Left ventricle myocardium inferior (tissue), 1 donor: ENCODE data around the gene CCDC106. TPM values are rescaled to one million over a fixed set of nuclear protein-coding genes. Genes with fewer than 3 reads are reported as not detected.

Source experiments
- DNase-seq: peaks from one replicate; pipeline ENCODE4 v3.0.0-alpha.2; 2020
- H3K27ac ChIP-seq: fragments of 200-600 bp; replicated peaks from 2 replicates; pipeline ENCODE4 v1.8.0; 2021
- H3K27me3 ChIP-seq: fragments of 200-600 bp; 2 replicates; pipeline ENCODE4 v1.8.0; 2021; ENCODE audit warnings: low read depth
- H3K36me3 ChIP-seq: fragments of 200-600 bp; 2 replicates; pipeline ENCODE4 v1.8.0; 2021
- H3K4me1 ChIP-seq: fragments of 200-600 bp; 2 replicates; pipeline ENCODE4 v1.8.0; 2021
- H3K4me3 ChIP-seq: fragments of 200-600 bp; 2 replicates; pipeline ENCODE4 v1.8.0; 2021; ENCODE audit warnings: mild to moderate bottlenecking, moderate library complexity
- H3K9me3 ChIP-seq: fragments of 200-600 bp; replicated peaks from 2 replicates; pipeline ENCODE4 v1.8.0; 2021
- CTCF ChIP-seq: fragments of 200-600 bp; IDR thresholded peaks from 2 replicates; pipeline ENCODE4 v1.8.0; 2021; ENCODE audit warnings: antibody characterized with exemption, mild to moderate bottlenecking, borderline replicate concordance
- intact Hi-C: fragments of 100-400 bp; cut with micrococcal nuclease; formaldehyde crosslinking; loops from one replicate; pipeline ENCODE4 v1.11.0; 2022
- total RNA-seq: library from RNA; stranded (reverse); fragmentation: NEBNext Ultra II Directional; extraction: Animal tissue kit (Norgen Biotek cat#: 25700); gene quantifications from one replicate; pipeline ENCODE4 v1.2.1, GENCODE V29; 2021
- donor health status: DM: no; HTN: yes; CAD: no; lungs with severe emphysema.

CCDC106 gene
- total RNA-seq, 1 donor from 2014 or later = 14.6 TPM

DNA sequence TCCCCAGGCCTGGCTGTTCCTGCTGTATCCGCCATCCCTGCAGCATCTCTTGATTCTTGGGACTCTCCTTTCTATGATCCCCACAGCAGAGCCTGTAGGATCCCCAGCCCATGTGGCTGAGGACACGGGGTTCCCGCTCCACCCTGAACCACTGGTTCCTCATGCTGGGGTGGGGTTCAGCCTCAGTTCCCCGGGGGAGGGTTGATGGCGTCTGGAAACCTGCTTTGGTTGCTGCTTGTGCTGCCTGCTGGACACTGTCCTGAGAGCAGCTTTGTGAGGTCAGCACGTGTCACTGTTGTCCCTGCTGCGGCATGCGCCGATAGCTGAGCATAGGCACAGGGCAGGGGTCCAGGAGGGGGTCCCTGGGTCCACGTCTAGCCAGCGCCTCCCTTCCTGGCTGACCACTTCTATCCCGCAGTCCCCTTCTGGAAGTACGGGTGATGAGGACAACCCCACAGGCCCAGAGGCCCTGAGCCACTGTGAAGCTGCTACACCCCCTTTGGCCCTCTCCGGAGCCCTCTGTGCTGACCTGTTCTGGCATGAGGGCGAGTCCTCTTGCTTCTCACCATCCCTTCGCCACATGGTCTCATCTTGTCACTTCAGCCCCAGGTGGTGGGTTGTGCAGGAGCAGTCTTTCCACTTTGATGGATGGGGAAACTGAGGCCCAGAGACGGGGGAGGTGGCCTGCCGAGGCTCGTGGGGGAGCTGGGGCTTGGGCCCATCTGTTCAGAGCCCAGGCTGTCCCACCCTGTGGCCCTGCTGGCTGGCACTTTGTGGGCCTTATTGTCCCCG lies 32.5 kb downstream of the CCDC106 start:
- Histone ChIP-seq H3K4me3 (no peak overlapping the region), H3K27ac (no peak overlapping the region), H3K36me3 (peaks cover 79% of the 10 kb centered on the region), H3K4me1 (peaks cover 72% of the 10 kb centered on the region), H3K9me3 (no peaks in the 10 kb centered on the region), H3K27me3 (no peaks in the 10 kb centered on the region)
- intact Hi-C loops = no loop called here
- no peak for DNase-seq
- no peak for TF ChIP-seq CTCF

DNA sequence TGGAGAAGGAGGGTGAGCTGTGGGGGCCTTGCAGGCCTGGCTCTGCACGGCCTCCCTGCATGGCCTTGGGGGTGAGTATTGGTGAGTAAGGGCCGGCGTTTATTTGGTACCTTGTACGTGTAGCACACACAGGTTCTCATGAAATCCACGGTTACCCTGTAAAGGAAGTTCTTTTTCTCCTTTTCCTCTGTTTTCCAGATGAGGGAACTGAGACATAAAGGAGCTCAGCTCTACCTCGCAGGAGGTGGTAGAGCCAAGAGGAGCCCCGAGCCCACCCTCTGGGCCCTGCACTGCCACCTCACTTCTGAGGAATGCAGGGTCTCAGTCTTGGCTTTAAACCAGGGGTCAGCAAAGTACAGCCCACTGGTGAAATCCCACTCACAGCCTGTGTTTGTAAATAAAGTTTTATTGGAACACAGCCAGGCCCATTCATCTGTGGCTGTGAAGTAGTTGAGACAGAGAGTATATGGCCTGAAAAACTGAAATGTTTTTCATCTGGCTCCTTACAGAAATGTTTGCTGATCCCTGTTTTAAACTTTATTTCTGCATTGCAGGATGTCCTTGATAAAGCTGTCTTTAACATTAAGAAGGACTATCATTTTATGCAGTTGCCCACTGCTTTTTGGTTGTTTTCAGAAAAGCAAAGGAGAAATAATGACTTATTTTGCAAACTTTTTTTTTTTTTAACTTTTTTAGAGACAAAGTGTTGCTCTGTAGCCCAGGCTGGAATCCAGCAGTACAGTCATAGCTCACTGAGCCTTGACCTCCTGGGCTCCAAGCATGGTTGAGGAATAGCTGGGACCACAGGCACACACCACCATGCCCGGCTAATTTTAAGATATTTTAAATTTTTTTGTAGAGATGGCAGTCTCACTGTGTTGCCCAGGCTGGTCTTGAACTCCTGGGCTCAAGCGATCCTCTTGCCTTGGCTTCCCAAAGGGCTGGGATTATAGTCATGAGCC lies 33.4 kb downstream of the CCDC106 start:
- peaks cover 72% of the 10 kb centered on the region for H3K4me1 ChIP-seq
- no peak for TF ChIP-seq CTCF
- peaks cover 88% of the 10 kb centered on the region for H3K36me3 ChIP-seq
- H3K4me3 ChIP-seq = no peak overlapping the region
- H3K27me3 ChIP-seq = no peaks in the 10 kb centered on the region
- no peak overlapping the region for H3K27ac ChIP-seq
- no peaks in the 10 kb centered on the region for H3K9me3 ChIP-seq
- intact Hi-C loops = no loop called here
- DNase-seq = no peak

- no peaks in the 10 kb centered on the region for H3K9me3 ChIP-seq
- TF ChIP-seq CTCF = no peak
- no peak overlapping the region for H3K4me3 ChIP-seq
- H3K36me3 ChIP-seq = peaks cover 97% of the 10 kb centered on the region
- intact Hi-C loops = no loop called here
- H3K4me1 ChIP-seq = peaks cover 62% of the 10 kb centered on the region
- no peak overlapping the region for H3K27ac ChIP-seq
- no peak for DNase-seq
- H3K27me3 ChIP-seq = no peaks in the 10 kb centered on the region
Observed at GRCh38 chr19:55683449-55684261, 35.6 kb downstream of the CCDC106 start.

GRCh38 chr19:55684946-55685681 lies 37.1 kb downstream of the CCDC106 start:
- H3K9me3 ChIP-seq = no peaks in the 10 kb centered on the region
- H3K27ac ChIP-seq = no peak overlapping the region
- DNase-seq = no peak
- peaks cover 96% of the 10 kb centered on the region for H3K36me3 ChIP-seq
- H3K27me3 ChIP-seq = no peaks in the 10 kb centered on the region
- H3K4me3 ChIP-seq = no peak overlapping the region
- H3K4me1 ChIP-seq = peaks cover 48% of the 10 kb centered on the region
- intact Hi-C loops = no loop called here
- no peak for TF ChIP-seq CTCF
